Erythroblast (primary cell): ENCODE measurements around the gene HSD17B2.
"Not testable (repeated sequence)": the region's sequence is repeated elsewhere in the genome, so short reads cannot be mapped to it uniquely, and the experiment has no call there.

Experiments used
- DNase-seq, 2 experiments: peaks; one replicate each; lab custom pipeline; 2025; lab: John Stamatoyannopoulos, UW
- GATA1 ChIP-seq: IDR thresholded peaks from 2 replicates; pipeline ENCODE4 v1.6.1; 2011; ENCODE audit warnings: low read depth, mild to moderate bottlenecking, control low read depth, low read length, moderate library complexity
- POLR2A ChIP-seq: IDR thresholded peaks from 2 replicates; pipeline ENCODE4 v1.6.1; 2011; ENCODE audit warnings: mild to moderate bottlenecking, low read length

HSD17B2 gene

DNA sequence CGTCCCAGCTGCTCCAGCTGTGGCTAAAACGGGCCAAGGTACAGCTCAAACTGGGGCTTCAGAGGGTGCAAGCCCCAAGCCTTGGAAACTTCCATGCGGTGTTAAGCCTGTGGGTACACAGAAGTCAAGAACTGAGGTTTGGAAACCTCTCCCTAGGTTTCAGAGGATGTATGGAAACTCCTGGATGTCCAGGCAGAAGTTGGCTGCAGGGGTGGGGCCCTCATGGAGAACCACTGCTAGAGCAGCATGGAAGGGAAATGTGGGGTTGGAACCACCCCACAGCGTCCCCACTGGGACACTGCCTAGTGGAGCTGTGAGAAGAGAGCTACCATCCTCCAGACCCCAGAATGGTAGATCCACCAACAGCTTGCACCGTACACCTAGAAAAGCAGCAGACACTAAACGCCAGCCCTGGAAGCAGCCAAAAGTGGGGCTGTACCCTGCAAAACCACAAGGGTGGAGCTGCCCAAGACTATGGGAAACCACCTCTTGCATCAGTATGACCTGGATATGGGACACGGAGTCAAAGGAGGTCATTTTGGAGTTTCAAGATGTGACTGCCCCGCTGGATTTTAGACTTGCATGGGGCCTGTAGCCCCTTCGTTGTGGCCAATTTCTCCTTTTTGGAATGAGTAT lies 26.0 kb upstream of the HSD17B2 start:
- no peak for DNase-seq
- no peak for TF ChIP-seq GATA1
- no peak for TF ChIP-seq POLR2A

DNA sequence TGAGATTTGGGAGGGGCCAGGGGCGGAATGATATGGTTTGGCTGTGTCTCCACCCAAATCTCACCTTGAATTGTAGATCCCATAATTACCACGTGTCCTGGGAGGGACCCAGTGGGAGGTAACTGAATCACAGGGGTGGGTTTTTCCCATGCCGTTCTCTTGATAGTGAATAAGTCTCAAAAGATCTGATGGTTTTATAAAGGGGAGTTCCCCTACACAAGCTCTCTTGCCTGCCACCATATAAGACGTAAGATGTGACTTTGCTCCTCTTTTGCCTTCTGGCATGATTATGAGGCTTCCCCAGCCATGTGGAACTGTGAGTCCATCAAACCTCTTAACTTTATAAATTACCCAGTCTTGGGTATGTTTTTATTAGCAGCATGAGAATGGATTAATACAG lies 25.3 kb upstream of the HSD17B2 start:
- not testable (repeated sequence) for DNase-seq

- TF ChIP-seq POLR2A (no peak), GATA1 (no peak)
Measured at GRCh38 chr16:82010649-82011048, 24.4 kb upstream of the HSD17B2 start.

DNA sequence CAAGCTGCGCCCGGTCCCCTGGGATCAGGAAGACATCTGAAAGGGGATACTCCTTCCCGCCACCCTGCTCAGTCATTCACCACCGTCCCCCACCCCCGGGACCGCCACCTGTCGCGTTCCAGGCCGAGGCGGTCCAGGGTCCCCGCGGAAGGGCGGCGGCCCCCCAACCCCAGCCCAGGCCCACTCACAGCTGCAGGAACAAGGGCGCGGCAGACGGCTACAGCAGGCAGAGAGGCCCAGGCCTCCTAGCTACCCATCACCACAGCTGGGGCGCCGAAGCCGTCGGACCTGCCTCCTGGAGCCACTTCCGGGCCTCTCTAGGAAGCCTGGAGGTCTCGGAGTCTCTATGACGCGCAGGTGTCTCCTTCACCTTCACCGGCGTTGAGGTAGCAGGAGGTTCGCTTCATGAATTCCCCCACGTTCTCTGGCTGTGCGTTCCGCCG lies 23.8 kb upstream of the HSD17B2 start, which contains the start of gene SDR42E1:
Gene SDR42E1 (minus strand): TSS at position 272 of the 443 bp plus-strand sequence. CDS start 10,612 bp downstream, outside the sequence.
- TF ChIP-seq GATA1 (no peak), POLR2A (no peak)
- DNase-seq = no peak

More at GRCh38 chr16:82010649-82011048, 24.4 kb upstream of the HSD17B2 start:
- no peak for DNase-seq

DNA sequence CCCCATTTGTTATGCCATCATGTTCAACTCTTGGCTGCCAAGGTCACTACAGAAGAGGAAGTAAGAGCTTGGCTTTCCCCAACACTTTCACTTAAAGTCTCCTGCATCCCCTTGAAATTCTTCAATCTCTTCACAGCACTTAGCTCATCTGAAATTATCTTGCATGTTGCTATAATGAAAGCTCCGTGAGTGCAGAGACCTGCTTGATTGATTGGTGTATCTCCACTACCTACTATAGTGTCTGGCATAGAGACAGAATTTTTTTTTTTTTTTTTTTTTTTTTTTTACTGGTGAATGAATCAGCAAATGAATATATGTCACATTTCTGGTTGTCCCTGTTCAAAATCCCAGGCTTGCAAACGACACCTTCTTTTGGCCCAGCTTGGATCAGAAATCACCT lies 21.9 kb upstream of the HSD17B2 start:
- no peak for DNase-seq
- TF ChIP-seq GATA1 = no peak
- TF ChIP-seq POLR2A = no peak

GRCh38 chr16:82016263-82016662 lies 18.8 kb upstream of the HSD17B2 start:
- no peak for TF ChIP-seq GATA1
- no peak for TF ChIP-seq POLR2A
- DNase-seq = peak in 1 of 2 experiments; percentile 5

GRCh38 chr16:82016964-82017363 lies 18.1 kb upstream of the HSD17B2 start:
- no peak for TF ChIP-seq POLR2A
- no peak for TF ChIP-seq GATA1
- DNase-seq = no peak

- DNase-seq = no peak
- TF ChIP-seq POLR2A = no peak
- no peak for TF ChIP-seq GATA1
Measured at GRCh38 chr16:82017911-82018568, 17.0 kb upstream of the HSD17B2 start.

DNA sequence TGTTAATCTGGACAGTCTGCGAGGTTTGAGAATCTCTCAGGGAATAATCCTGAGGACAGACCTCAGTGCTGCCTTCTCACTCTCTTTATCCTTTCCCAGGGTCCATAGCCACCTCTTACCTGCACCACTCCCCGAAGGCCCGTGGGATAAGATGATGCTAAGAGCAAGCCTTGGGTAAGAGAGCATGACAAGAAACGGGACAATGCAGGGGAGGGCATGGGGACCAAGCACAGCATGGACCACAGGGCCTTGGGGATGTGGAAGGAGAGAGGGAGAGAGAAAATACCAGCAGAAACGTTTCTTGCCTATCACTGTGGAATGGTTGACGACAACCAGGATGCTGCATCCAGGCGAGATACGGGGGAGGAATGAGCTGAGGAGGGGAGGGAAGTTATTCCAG lies 15.5 kb upstream of the HSD17B2 start:
- TF ChIP-seq GATA1 (no peak), POLR2A (no peak)
- DNase-seq = no peak

DNA sequence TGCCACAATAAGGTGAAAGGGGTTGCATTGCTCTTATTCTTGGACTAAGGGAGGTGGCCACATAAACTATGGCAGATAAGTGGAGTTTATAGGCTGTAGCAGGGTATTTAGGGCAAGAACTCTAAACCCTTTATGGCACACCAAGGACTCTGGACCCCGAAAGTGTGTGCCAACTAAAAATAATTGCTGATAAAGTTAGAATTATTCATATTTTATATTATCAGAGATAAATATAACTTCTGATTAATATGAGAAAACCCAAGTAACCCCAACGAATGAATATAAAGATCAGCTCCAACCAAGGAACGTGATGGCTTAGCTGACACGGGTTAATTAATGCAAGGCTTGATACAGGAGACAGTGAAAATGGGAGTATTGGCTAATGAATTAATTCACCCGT lies 15.0 kb upstream of the HSD17B2 start:
- no peak for DNase-seq
- TF ChIP-seq GATA1 (no peak), POLR2A (no peak)

- no peak for DNase-seq
- TF ChIP-seq GATA1 (no peak), POLR2A (no peak)
Measured at GRCh38 chr16:82023206-82023605, 11.8 kb upstream of the HSD17B2 start.

GRCh38 chr16:82024316-82024715 lies 10.7 kb upstream of the HSD17B2 start:
- no peak for TF ChIP-seq POLR2A
- no peak for TF ChIP-seq GATA1
- DNase-seq = no peak

- no peak for TF ChIP-seq GATA1
- no peak for TF ChIP-seq POLR2A
Measured at GRCh38 chr16:82024883-82025282, 10.2 kb upstream of the HSD17B2 start.

DNA sequence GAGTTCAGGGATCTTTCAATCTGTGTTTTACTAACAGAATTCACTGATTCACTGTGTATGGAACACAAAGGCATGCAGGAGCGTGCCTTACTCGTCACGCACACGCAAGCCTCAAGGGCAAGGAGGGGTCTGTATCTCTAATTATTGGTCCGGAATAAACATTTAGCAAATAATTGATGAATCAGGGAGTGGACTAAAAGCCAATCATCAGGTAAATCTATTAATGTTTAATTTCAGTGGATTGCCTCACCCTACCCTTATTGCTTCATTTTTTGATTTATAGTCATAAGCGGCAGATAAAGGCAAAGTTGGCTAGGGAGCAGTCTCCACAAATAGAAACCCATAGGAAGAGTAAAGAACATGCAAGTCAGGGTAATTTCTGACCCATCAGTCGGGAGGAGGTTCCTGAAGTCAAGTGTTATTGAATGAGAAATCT lies 7.4 kb upstream of the HSD17B2 start:
- TF ChIP-seq GATA1 (no peak), POLR2A (no peak)
- DNase-seq = no peak

More at GRCh38 chr16:82024883-82025282, 10.2 kb upstream of the HSD17B2 start:
- DNase-seq = no peak
